Upper lobe of left lung (tissue), 4 donors: ENCODE results near the gene EPN1.

Source experiments
- EP300 ChIP-seq, 4 donors: sonication (generic); formaldehyde crosslinking; IDR thresholded peaks; one replicate each; pipeline ENCODE4 v1.5.1; 2017; ENCODE audit warnings: antibody characterized with exemption in 4 of 4, control low read depth in 2 of 4
- POLR2A ChIP-seq, 4 donors: fragments of 450-650 bp; IDR thresholded peaks; one replicate each; pipeline ENCODE4 v1.5.1; 2016 to 2017; ENCODE audit warnings: antibody characterized with exemption in 4 of 4, mild to moderate bottlenecking in 2 of 4

DNA sequence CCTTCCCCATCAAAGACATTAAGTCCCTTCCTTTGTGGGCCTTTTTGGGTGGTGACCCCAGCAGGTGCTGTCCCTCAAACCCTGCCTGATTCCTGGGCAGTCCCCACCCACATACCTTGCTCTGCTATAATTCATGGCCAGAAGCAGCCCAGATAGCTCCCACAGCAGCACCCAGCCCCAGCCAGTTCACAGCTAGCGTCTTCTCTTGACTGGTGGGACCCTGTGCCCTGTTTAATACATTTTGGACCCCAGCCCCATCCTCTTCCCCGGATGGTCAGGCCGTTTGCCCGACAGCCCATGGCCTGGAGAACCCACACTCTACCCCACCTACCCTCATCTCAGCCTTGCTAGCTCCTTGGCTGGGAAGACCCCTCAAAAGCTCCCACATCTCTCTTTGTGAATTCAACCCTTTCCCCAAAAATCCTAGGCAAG lies 24.9 kb upstream of the EPN1 start:
- TF ChIP-seq POLR2A (IDR thresholded peaks at IDR 0.05): no peak
- TF ChIP-seq EP300 (IDR thresholded peaks at IDR 0.05): no peak
